Measurements from ENCODE around the gene ANHX. TPM values are rescaled to one million over a fixed set of nuclear protein-coding genes. Genes with fewer than 3 reads are reported as not detected.

Gene ANHX
- total RNA-seq, 1 donor: not detected

GRCh38 chr12:133203344-133204263 lies 32.1 kb downstream of the ANHX start:
- DNase-seq (ENCODE audit: low read depth): peak; percentile 19
- TF ChIP-seq CTCF (IDR thresholded peaks at IDR 0.05; ENCODE audit: insufficient read depth, low read depth, low read length): no peak
- no peak overlapping the region for H3K4me3 ChIP-seq (ENCODE audit: low read depth, low read length)

GRCh38 chr12:133202493-133203343 lies 33.0 kb downstream of the ANHX start:
- DNase-seq (ENCODE audit: low read depth): no peak

GRCh38 chr12:133201888-133202287 lies 33.8 kb downstream of the ANHX start:
- DNase-seq (ENCODE audit: low read depth): no peak
- no peak overlapping the region for H3K4me3 ChIP-seq (ENCODE audit: low read depth, low read length)
- no peak for TF ChIP-seq CTCF (IDR thresholded peaks at IDR 0.05; ENCODE audit: insufficient read depth, low read depth, low read length)

More at GRCh38 chr12:133202493-133203343, 33.0 kb downstream of the ANHX start:
- TF ChIP-seq CTCF (IDR thresholded peaks at IDR 0.05; ENCODE audit: insufficient read depth, low read depth, low read length): no peak
- H3K4me3 ChIP-seq (ENCODE audit: low read depth, low read length): no peak overlapping the region

- no peak for DNase-seq (ENCODE audit: low read depth)
- no peak for TF ChIP-seq CTCF (IDR thresholded peaks at IDR 0.05; ENCODE audit: insufficient read depth, low read depth, low read length)
- H3K4me3 ChIP-seq (ENCODE audit: low read depth, low read length): no peak overlapping the region
Measured at GRCh38 chr12:133192847-133193246, 42.8 kb downstream of the ANHX start.

GRCh38 chr12:133190176-133190575 lies 45.5 kb downstream of the ANHX start:
- H3K4me3 ChIP-seq (ENCODE audit: low read depth, low read length): no peak overlapping the region
- no peak for TF ChIP-seq CTCF (IDR thresholded peaks at IDR 0.05; ENCODE audit: insufficient read depth, low read depth, low read length)
- no peak for DNase-seq (ENCODE audit: low read depth)

GRCh38 chr12:133181238-133181959 lies 54.3 kb downstream of the ANHX start, which contains the start of gene ZNF268:
Gene ZNF268, plus strand, starts transcription at chr12:133181495. Its CDS starts 503 bp downstream, at chr12:133181998.
- peak; percentile 85 for TF ChIP-seq CTCF (IDR thresholded peaks at IDR 0.05; ENCODE audit: insufficient read depth, low read depth, low read length)
- DNase-seq (ENCODE audit: low read depth): peak; percentile 94
- H3K4me3 ChIP-seq (ENCODE audit: low read depth, low read length): peak within 1 kb of the TSS; percentile 100
